ENCODE results near the gene GRID1.
"Not testable (repeated sequence)": the region's sequence is repeated elsewhere in the genome, so short reads cannot be mapped to it uniquely, and the experiment has no call there.

GRID1 gene

DNA sequence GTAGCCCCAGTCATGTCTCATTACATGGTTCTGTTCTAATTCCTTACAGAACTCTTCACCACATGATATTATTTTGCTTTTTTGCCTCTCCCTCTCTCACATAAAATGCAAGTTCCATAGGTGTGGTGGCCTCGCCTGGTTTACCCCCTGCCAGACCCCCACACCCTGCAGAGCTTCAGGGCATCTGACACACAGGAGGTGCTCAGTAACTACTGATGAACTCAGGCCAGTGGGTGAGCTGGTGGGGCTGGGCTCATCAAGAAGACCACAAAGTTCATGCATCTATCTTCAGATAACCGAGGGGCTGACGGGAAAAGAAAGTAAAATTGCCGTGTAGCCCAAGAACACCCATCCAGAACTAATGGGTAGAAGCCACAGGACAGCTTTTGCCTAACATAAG, 253.1 kb downstream of the GRID1 start:
- no peak for DNase-seq (ENCODE audit: low read depth in 2 of 2)
- TF ChIP-seq, protein P1, sequence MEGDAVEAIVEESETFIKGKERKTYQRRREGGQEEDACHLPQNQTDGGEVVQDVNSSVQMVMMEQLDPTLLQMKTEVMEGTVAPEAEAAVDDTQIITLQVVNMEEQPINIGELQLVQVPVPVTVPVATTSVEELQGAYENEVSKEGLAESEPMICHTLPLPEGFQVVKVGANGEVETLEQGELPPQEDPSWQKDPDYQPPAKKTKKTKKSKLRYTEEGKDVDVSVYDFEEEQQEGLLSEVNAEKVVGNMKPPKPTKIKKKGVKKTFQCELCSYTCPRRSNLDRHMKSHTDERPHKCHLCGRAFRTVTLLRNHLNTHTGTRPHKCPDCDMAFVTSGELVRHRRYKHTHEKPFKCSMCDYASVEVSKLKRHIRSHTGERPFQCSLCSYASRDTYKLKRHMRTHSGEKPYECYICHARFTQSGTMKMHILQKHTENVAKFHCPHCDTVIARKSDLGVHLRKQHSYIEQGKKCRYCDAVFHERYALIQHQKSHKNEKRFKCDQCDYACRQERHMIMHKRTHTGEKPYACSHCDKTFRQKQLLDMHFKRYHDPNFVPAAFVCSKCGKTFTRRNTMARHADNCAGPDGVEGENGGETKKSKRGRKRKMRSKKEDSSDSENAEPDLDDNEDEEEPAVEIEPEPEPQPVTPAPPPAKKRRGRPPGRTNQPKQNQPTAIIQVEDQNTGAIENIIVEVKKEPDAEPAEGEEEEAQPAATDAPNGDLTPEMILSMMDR (IDR thresholded peaks at IDR 0.05; ENCODE audit: low read depth, low read length) = no peak

DNA sequence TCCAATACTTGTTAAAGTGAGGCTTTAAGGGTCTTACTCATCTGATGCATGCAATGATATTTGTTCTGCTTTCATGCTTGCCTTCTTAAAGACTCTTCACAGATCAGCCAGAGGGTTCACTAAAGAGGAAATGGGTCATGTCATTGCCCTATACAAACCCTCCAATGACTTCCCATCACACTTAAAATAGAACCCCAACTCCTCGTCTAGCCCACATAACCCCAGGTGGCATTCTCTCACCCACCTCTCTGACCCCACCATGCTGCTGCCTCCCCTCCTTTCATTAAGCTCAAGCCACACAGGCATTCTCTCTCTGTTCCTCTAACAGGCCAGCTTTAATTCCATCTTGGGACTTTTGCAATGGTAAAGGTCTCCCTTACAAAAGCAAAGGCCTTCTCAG, 253.6 kb downstream of the GRID1 start:
- no peak for DNase-seq (ENCODE audit: low read depth in 2 of 2)
- no peak overlapping the region for H3K4me3 ChIP-seq (replicated peaks in 1 of 2; ENCODE audit: low read depth in 2 of 2, low read length in 2 of 2)
- TF ChIP-seq, protein P1 (IDR thresholded peaks at IDR 0.05; ENCODE audit: low read depth, low read length) = no peak

More for the DNA sequence above, 253.1 kb downstream of the GRID1 start:
- no peak overlapping the region for H3K4me3 ChIP-seq (replicated peaks in 1 of 2; ENCODE audit: low read depth in 2 of 2, low read length in 2 of 2)

DNA sequence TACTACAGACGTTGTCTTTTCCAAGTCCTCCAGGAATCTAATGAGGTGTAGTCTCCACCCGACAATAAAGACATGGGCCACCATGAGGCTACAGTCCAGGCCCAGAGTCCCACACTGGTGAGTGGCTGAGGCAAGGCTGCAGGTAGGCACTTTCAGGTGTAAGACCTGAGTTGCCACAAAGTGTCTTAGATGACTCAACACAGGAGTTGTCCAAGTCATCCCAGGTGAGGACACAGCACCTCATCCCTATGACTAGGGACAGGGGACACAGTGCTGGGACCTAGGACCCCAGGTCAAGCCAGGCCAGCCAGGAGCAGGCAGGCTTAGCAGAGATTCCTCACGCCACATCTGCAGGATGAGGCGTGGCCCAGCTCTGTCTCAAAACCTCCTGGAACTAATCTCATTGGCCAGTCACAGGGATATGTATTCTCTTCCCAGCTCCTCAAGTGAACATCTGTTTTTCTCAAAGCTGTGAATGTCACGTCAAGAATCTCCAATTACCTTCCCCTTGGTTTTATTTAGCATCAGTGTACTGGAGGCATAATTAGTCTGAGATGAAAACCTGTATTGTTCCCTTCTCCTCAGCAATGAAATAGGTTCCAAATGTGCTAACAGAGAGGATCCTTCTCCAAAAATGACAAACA, 254.6 kb downstream of the GRID1 start:
- TF ChIP-seq, protein P1 (IDR thresholded peaks at IDR 0.05; ENCODE audit: low read depth, low read length) = no peak
- DNase-seq (ENCODE audit: low read depth in 2 of 2) = no peak
- H3K4me3 ChIP-seq (replicated peaks in 1 of 2; ENCODE audit: low read depth in 2 of 2, low read length in 2 of 2) = no peak overlapping the region

DNA sequence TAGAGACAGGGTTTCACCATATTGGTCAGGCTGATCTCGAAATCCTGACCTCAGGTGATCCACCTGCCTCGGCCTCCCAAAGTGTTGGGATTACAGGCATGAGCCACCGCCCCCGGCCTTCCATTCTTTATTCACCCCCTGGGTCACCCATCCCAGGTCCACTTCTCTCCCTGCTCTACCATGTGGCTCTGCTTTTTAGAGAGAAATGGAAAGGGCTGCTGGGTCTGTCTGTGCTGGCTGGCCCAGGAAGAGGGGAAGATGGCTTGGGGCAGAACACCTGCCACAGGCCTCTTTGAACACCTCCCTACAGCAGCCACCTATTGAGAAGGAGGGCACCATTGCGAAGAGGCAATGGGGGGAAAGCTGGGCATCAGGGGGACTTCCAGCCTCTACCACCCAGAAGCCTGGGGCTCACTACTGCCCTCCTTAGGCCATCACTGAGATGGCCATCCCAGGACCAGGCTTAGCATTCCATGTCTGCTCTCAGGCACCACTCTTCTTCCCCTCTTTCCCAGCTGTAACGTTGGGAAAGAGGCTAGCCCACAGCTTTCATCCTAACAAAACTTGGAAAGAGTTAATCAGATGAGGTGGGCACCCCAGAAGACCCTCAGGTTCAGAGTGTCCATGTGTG, 256.3 kb downstream of the GRID1 start:
- H3K4me3 ChIP-seq (replicated peaks in 1 of 2; ENCODE audit: low read depth in 2 of 2, low read length in 2 of 2) = no peak overlapping the region
- DNase-seq (ENCODE audit: low read depth in 2 of 2) = no peak
- TF ChIP-seq, protein P1 (IDR thresholded peaks at IDR 0.05; ENCODE audit: low read depth, low read length) = no peak

DNA sequence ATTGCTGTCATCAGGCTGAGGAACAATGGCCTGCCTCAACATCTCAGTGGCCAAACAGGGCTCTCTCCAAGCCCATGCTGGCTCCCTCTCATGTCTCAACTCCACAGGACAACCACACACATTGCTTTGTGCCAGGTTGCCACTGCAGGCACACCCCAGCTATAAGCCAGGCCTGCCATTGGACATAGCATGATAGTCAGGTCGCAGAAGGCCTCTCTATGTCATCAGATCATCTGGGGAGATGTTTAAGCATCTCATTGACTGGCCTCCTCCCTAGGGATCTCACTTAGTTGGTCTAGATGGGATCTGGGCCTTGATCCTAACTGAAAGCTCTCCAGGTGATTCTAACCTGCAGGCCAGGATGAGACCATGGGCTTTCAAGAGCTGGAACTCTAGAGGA, 257.2 kb downstream of the GRID1 start:
- H3K4me3 ChIP-seq (replicated peaks in 1 of 2; ENCODE audit: low read depth in 2 of 2, low read length in 2 of 2) = no peak overlapping the region
- TF ChIP-seq, protein P1 (IDR thresholded peaks at IDR 0.05; ENCODE audit: low read depth, low read length) = no peak
- DNase-seq (ENCODE audit: low read depth in 2 of 2) = no peak

DNA sequence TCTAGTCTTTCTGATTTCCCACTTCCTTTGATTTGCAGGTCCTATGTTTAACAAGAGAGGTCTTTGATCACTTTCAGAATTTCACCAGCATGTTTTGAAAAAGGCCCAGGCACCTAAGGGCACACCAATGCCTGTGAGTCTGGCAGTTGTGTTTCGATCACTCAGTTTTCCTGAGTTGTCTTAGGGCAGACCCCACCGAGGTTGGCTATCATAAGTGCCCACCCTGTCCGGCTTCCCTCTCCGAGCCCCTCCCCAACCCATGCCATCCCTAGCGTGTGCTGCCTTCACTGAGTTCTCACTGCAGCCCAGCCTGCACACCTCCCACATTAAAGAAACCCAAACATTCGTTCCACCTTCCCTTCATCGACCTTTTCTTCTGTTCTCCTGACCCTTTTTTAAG, 257.9 kb downstream of the GRID1 start:
- TF ChIP-seq, protein P1 (IDR thresholded peaks at IDR 0.05; ENCODE audit: low read depth, low read length) = no peak

DNA sequence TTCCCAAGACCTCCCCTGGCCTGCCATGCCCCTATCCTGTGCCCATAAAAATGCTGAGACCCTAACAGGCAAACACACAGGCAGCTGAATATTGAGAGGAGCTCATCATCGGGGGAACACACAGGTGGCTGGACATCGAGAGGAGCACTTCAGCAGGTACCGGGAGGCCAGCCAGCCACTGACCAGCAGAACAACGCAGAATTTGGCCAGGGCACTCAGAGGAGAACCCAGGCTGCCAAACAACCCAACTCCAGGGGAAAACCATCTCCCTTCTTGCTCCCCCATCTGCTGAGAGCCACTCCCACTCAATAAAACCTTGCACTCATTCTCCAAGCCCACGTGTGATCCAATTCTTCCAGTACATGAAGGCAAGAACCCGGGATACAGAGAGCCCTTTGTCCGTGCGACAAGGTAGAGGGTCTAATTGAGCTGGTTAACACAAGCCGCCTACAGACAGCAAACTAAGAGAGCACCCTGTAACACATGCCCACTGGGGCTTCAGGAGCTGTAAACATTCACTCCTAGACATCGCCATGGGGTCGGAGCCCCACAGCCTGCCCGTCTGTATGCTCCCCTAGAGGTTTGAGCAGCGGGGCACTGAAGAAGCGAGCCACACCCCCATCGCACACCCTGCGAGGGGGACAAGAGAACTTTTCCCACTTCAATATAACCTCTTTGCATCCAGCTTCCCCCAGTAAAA, 258.8 kb downstream of the GRID1 start:
- not testable (repeated sequence) for H3K4me3 ChIP-seq (replicated peaks in 1 of 2; ENCODE audit: low read depth in 2 of 2, low read length in 2 of 2); DNase-seq (ENCODE audit: low read depth in 2 of 2)

More for the DNA sequence above, 257.9 kb downstream of the GRID1 start:
- DNase-seq (ENCODE audit: low read depth in 2 of 2) = no peak
- H3K4me3 ChIP-seq (replicated peaks in 1 of 2; ENCODE audit: low read depth in 2 of 2, low read length in 2 of 2) = no peak overlapping the region
